MM.1S (cell line): ENCODE data around the gene WDR73.

Source experiments
- DNase-seq: peaks from one replicate; pipeline ENCODE4 v3.0.0-alpha.2; 2015
- H2AFZ ChIP-seq: fragments of 300-600 bp; sonication (generic); 2 replicates; pipeline ENCODE4 v1.6.0; 2016; ENCODE audit warnings: antibody characterized with exemption, low read length
- H3F3A ChIP-seq: fragments of 300-600 bp; sonication (generic); 2 replicates; pipeline ENCODE4 v1.6.1; 2016; ENCODE audit warnings: mild to moderate bottlenecking, antibody characterized with exemption, low read length, moderate library complexity, mixed read lengths; ENCODE audit not compliant: insufficient read depth
- H3K27ac ChIP-seq: fragments of 300-600 bp; sonication (generic); 2 replicates; pipeline ENCODE4 v1.5.1; 2016; ENCODE audit warnings: mild to moderate bottlenecking, low read length
- H3K27me3 ChIP-seq: fragments of 300-600 bp; sonication (generic); replicated peaks from 2 replicates; pipeline ENCODE4 v1.6.0; 2016; ENCODE audit warnings: low read length; ENCODE audit not compliant: insufficient read depth
- H3K36me3 ChIP-seq: fragments of 300-600 bp; sonication (generic); replicated peaks from 2 replicates; pipeline ENCODE4 v1.6.1; 2016; ENCODE audit warnings: mild to moderate bottlenecking, low read length, mixed read lengths; ENCODE audit not compliant: insufficient read depth
- H3K4me1 ChIP-seq: fragments of 300-600 bp; sonication (generic); 2 replicates; pipeline ENCODE4 v1.6.1; 2016; ENCODE audit warnings: low read length, mixed read lengths
- H3K4me2 ChIP-seq: fragments of 300-600 bp; sonication (generic); 2 replicates; pipeline ENCODE4 v1.6.0; 2016; ENCODE audit warnings: low read depth, low read length
- H3K4me3 ChIP-seq: fragments of 300-600 bp; sonication (generic); 2 replicates; pipeline ENCODE4 v1.5.1; 2016; ENCODE audit warnings: low read length, mixed read lengths
- H3K79me2 ChIP-seq: fragments of 300-600 bp; sonication (generic); 2 replicates; pipeline ENCODE4 v1.6.1; 2016; ENCODE audit warnings: mixed run types, low read length, mixed read lengths
- H3K9ac ChIP-seq: fragments of 300-600 bp; sonication (generic); 2 replicates; pipeline ENCODE4 v1.6.1; 2016; ENCODE audit warnings: low read length, mixed read lengths
- H3K9me2 ChIP-seq: fragments of 300-600 bp; sonication (generic); replicated peaks from 2 replicates; pipeline ENCODE4 v1.6.1; 2016; ENCODE audit warnings: mild to moderate bottlenecking, low read length, mixed read lengths; ENCODE audit not compliant: insufficient read depth
- H3K9me3 ChIP-seq: fragments of 300-600 bp; sonication (generic); replicated peaks from 2 replicates; pipeline ENCODE4 v1.6.1; 2016; ENCODE audit warnings: mild to moderate bottlenecking, low read length, mixed read lengths; ENCODE audit not compliant: insufficient read depth
- H4K20me1 ChIP-seq: fragments of 300-600 bp; sonication (generic); 2 replicates; pipeline ENCODE4 v1.6.1; 2016; ENCODE audit warnings: mild to moderate bottlenecking, low read length, moderate library complexity, mixed read lengths; ENCODE audit not compliant: insufficient read depth
- EZH2 ChIP-seq: fragments of 300-600 bp; sonication (generic); optimal IDR thresholded peaks from 2 replicates; pipeline ENCODE3; 2017; ENCODE audit warnings: low read depth, mild to moderate bottlenecking, antibody characterized with exemption, low read length, mixed read lengths
- EZH2phosphoT487 ChIP-seq: fragments of 300-600 bp; sonication (generic); IDR thresholded peaks from 2 replicates; pipeline ENCODE4 v1.6.1; 2018; ENCODE audit warnings: antibody characterized with exemption, low read length
- TF ChIP-seq, protein P1 (sequence below): fragments of 300-600 bp; sonication (generic); IDR thresholded peaks from 2 replicates; pipeline ENCODE4 v1.5.1; 2016; ENCODE audit warnings: antibody characterized with exemption, low read length, mixed read lengths

WDR73 gene

DNA sequence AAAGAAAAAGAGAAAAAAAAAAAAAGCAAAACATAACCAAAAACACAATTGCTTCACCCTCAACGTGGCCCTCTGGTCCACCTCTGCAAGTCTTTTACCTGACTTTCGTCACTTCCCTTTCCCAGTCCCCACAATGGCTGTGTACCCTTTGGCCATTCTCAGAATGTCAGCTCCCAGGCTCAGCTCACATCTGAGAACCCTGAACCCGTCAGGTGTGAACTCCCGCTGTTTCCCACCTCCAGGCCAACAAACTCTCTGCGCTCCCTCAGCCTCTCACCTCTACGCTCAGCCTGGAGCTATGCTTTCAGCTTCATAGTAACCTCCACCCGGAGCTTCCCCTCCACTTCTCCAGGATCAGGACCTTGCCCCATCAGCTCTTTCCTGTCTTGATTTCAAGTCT, 29.7 kb downstream of the WDR73 start:
- H3K79me2 ChIP-seq: no peaks in the 10 kb centered on the region
- H3K4me2 ChIP-seq: no peak overlapping the region
- H3K9me3 ChIP-seq: no peaks in the 10 kb centered on the region
- no peak for DNase-seq
- no peaks in the 10 kb centered on the region for H3K4me1 ChIP-seq
- H4K20me1 ChIP-seq: no peaks in the 10 kb centered on the region
- H3K9ac ChIP-seq: no peak overlapping the region
- H2AFZ ChIP-seq: no peak overlapping the region
- TF ChIP-seq, protein P1, sequence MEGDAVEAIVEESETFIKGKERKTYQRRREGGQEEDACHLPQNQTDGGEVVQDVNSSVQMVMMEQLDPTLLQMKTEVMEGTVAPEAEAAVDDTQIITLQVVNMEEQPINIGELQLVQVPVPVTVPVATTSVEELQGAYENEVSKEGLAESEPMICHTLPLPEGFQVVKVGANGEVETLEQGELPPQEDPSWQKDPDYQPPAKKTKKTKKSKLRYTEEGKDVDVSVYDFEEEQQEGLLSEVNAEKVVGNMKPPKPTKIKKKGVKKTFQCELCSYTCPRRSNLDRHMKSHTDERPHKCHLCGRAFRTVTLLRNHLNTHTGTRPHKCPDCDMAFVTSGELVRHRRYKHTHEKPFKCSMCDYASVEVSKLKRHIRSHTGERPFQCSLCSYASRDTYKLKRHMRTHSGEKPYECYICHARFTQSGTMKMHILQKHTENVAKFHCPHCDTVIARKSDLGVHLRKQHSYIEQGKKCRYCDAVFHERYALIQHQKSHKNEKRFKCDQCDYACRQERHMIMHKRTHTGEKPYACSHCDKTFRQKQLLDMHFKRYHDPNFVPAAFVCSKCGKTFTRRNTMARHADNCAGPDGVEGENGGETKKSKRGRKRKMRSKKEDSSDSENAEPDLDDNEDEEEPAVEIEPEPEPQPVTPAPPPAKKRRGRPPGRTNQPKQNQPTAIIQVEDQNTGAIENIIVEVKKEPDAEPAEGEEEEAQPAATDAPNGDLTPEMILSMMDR: no peak
- TF ChIP-seq EZH2 (no peak), EZH2phosphoT487 (no peak)
- no peaks in the 10 kb centered on the region for H3K9me2 ChIP-seq
- no peaks in the 10 kb centered on the region; the same call in 1 of the 2 replicates for H3K36me3 ChIP-seq
- no peaks in the 10 kb centered on the region for H3F3A ChIP-seq
- no peak overlapping the region for H3K4me3 ChIP-seq
- no peaks in the 10 kb centered on the region for H3K27me3 ChIP-seq
- H3K27ac ChIP-seq: no peak overlapping the region

DNA sequence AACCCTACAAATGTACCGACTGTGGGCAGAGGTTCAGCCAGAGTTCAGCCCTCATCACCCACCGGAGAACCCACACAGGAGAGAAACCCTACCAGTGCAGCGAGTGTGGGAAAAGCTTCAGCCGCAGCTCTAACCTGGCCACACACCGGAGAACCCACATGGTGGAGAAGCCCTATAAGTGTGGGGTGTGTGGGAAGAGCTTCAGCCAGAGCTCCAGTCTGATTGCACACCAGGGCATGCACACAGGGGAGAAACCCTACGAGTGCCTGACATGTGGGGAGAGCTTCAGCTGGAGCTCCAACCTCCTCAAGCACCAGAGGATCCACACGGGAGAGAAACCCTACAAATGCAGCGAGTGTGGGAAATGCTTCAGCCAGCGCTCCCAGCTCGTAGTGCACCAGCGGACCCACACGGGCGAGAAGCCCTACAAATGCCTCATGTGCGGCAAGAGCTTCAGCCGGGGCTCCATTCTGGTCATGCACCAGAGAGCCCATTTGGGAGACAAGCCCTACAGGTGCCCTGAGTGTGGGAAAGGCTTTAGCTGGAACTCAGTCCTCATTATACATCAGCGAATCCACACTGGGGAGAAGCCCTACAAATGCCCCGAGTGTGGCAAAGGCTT, 32.6 kb downstream of the WDR73 start:
- Histone ChIP-seq H3K27ac (no peak overlapping the region), H3K4me3 (no peak overlapping the region), H3K9me2 (no peaks in the 10 kb centered on the region), H3K4me2 (no peak overlapping the region), H3K9ac (no peak overlapping the region), H3K79me2 (no peaks in the 10 kb centered on the region), H3K9me3 (no peaks in the 10 kb centered on the region), H3K27me3 (no peaks in the 10 kb centered on the region), H3K4me1 (no peaks in the 10 kb centered on the region), H2AFZ (no peak overlapping the region), H3K36me3 (no peaks in the 10 kb centered on the region; the same call in 1 of the 2 replicates), H4K20me1 (no peaks in the 10 kb centered on the region), H3F3A (no peaks in the 10 kb centered on the region)
- no peak for DNase-seq
- TF ChIP-seq, protein P1: no peak
- TF ChIP-seq EZH2: no peak

DNA sequence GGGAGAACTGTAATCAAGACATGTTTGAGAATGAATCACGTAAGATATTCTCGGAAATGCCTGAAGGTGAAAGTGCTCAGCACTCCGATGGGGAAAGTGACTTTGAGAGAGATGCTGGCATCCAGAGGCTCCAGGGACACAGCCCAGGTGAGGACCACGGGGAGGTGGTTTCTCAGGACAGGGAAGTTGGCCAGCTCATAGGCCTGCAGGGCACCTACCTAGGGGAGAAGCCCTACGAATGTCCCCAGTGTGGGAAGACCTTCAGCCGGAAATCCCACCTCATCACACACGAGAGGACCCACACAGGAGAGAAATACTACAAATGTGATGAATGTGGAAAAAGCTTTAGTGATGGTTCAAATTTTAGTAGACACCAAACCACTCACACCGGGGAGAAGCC, 33.5 kb downstream of the WDR73 start:
- H4K20me1 ChIP-seq: no peaks in the 10 kb centered on the region
- no peaks in the 10 kb centered on the region for H3K79me2 ChIP-seq
- DNase-seq: no peak
- H3K36me3 ChIP-seq: no peaks in the 10 kb centered on the region; the same call in 1 of the 2 replicates
- no peaks in the 10 kb centered on the region for H3K4me1 ChIP-seq
- TF ChIP-seq, protein P1: no peak
- TF ChIP-seq EZH2 (no peak), EZH2phosphoT487 (no peak)
- H3K9me3 ChIP-seq: no peaks in the 10 kb centered on the region
- H3K27ac ChIP-seq: no peak overlapping the region
- no peak overlapping the region for H3K4me3 ChIP-seq
- H3F3A ChIP-seq: no peaks in the 10 kb centered on the region
- H3K9ac ChIP-seq: no peak overlapping the region
- H3K4me2 ChIP-seq: no peak overlapping the region
- H3K27me3 ChIP-seq: no peaks in the 10 kb centered on the region
- no peaks in the 10 kb centered on the region for H3K9me2 ChIP-seq
- H2AFZ ChIP-seq: no peak overlapping the region
